GM23338 (cell line): ENCODE measurements around the gene APOBEC3A. TPM values are rescaled to one million over a fixed set of nuclear protein-coding genes. Genes with fewer than 3 reads are reported as not detected.

Source experiments
- ATAC-seq: fragments of 200-7000 bp; cut with Tn5 transposase; 3 replicates; pipeline ENCODE4 v1.9.1; 2020
- DNase-seq: peaks from one replicate; pipeline ENCODE4 v3.0.0-alpha.2; 2015; ENCODE audit warnings: low spot score
- H2AFZ ChIP-seq: fragments of 200-600 bp; sonication (generic); 2 replicates; pipeline ENCODE4 v1.8.0; 2016; ENCODE audit warnings: antibody characterized with exemption, mild to moderate bottlenecking, moderate library complexity
- H3F3A ChIP-seq: fragments of 200-600 bp; sonication (generic); replicated peaks from 2 replicates; pipeline ENCODE4 v1.8.0; 2017; ENCODE audit warnings: antibody characterized with exemption, mixed run types, low read depth
- H3K27ac ChIP-seq: fragments of 200-600 bp; sonication (generic); 2 replicates; pipeline ENCODE4 v1.6.1; 2016; ENCODE audit warnings: low read depth
- H3K27me3 ChIP-seq: fragments of 200-600 bp; sonication (generic); 2 replicates; pipeline ENCODE4 v1.8.0; 2016; ENCODE audit warnings: mild to moderate bottlenecking, mixed run types, moderate library complexity; ENCODE audit not compliant: insufficient read depth
- H3K36me3 ChIP-seq: fragments of 200-600 bp; sonication (generic); 2 replicates; pipeline ENCODE4 v1.8.0; 2016; ENCODE audit warnings: mild to moderate bottlenecking; ENCODE audit not compliant: insufficient read depth
- H3K4me1 ChIP-seq: fragments of 200-600 bp; sonication (generic); 2 replicates; pipeline ENCODE4 v1.8.0; 2016; ENCODE audit warnings: mild to moderate bottlenecking, moderate library complexity; ENCODE audit not compliant: insufficient read depth
- H3K4me2 ChIP-seq: fragments of 200-600 bp; sonication (generic); 2 replicates; pipeline ENCODE4 v1.7.1; 2017; ENCODE audit warnings: mixed run types
- H3K4me3 ChIP-seq: fragments of 200-600 bp; sonication (generic); 2 replicates; pipeline ENCODE4 v1.6.1; 2016; ENCODE audit warnings: mixed run types
- H3K79me2 ChIP-seq: fragments of 200-600 bp; sonication (generic); replicated peaks from 2 replicates; pipeline ENCODE4 v1.8.0; 2017; ENCODE audit warnings: mild to moderate bottlenecking; ENCODE audit not compliant: insufficient read depth
- H3K9me2 ChIP-seq: fragments of 200-600 bp; sonication (generic); 2 replicates; pipeline ENCODE4 v1.8.0; 2017; ENCODE audit not compliant: insufficient read depth
- H4K20me1 ChIP-seq: fragments of 200-600 bp; sonication (generic); replicated peaks from 2 replicates; pipeline ENCODE4 v1.8.0; 2017; ENCODE audit warnings: mild to moderate bottlenecking; ENCODE audit not compliant: insufficient read depth
- H3K27ac Mint-ChIP-seq: 2 replicates; pipeline ENCODE4 v1.8.0; 2020; ENCODE audit warnings: inconsistent platforms, mild to moderate bottlenecking, moderate library complexity, mixed read lengths
- H3K27me3 Mint-ChIP-seq: 3 replicates; pipeline ENCODE4 v1.8.0; 2022; ENCODE audit warnings: low read depth, mild to moderate bottlenecking, moderate library complexity, mixed read lengths, inconsistent platforms; ENCODE audit not compliant: insufficient read depth, poor library complexity
- H3K36me3 Mint-ChIP-seq: 3 replicates; pipeline ENCODE4 v1.8.0; 2021; ENCODE audit warnings: low read depth, mild to moderate bottlenecking, inconsistent platforms, moderate library complexity, mixed read lengths
- H3K4me1 Mint-ChIP-seq: 3 replicates; pipeline ENCODE4 v1.8.0; 2020; ENCODE audit warnings: mild to moderate bottlenecking, inconsistent platforms, mixed read lengths
- H3K4me3 Mint-ChIP-seq: 3 replicates; pipeline ENCODE4 v1.8.0; 2021; ENCODE audit warnings: moderate library complexity, mild to moderate bottlenecking, inconsistent platforms, mixed read lengths
- H3K9me3 Mint-ChIP-seq: 3 replicates; pipeline ENCODE4 v1.8.0; 2020; ENCODE audit warnings: moderate library complexity, mild to moderate bottlenecking, inconsistent platforms, mixed read lengths
- CREB1 ChIP-seq: fragments of 250-450 bp; sonication (Bioruptor Pico); IDR thresholded peaks from 2 replicates; pipeline ENCODE4 v1.5.0; 2020; ENCODE audit warnings: low read depth, mild to moderate bottlenecking, moderate library complexity
- CTCF ChIP-seq, 2 experiments: fragments of 200-600 bp in 1 of 2; sonication (generic) in 1 of 2; conservative IDR thresholded peaks; 2 replicates each; pipeline versions ENCODE4 v1.5.1 to v1.6.1; 2016 to 2017; ENCODE audit warnings: antibody characterized with exemption in 2 of 2, low read depth in 2 of 2, mild to moderate bottlenecking in 2 of 2, moderate library complexity in 1 of 2
- ETS1 ChIP-seq: IDR thresholded peaks from 2 replicates; pipeline ENCODE4 v1.6.1; 2016; ENCODE audit warnings: antibody characterized with exemption
- EZH2 ChIP-seq: fragments of 200-600 bp; sonication (generic); IDR thresholded peaks from one replicate; pipeline ENCODE4 v1.8.0; 2017; ENCODE audit warnings: antibody characterized with exemption, mild to moderate bottlenecking, low read depth; ENCODE audit not compliant: unreplicated experiment
- EZH2phosphoT487 ChIP-seq: fragments of 200-600 bp; sonication (generic); IDR thresholded peaks from one replicate; pipeline ENCODE4 v1.8.1; 2018; ENCODE audit warnings: antibody characterized with exemption; ENCODE audit not compliant: unreplicated experiment
- JUNB ChIP-seq: IDR thresholded peaks from one replicate; pipeline ENCODE4 v1.6.1; 2016; ENCODE audit warnings: antibody characterized with exemption; ENCODE audit not compliant: unreplicated experiment
- NANOG ChIP-seq: IDR thresholded peaks from 2 replicates; pipeline ENCODE4 v1.6.1; 2016; ENCODE audit warnings: antibody characterized with exemption, borderline replicate concordance
- POLR2AphosphoS5 ChIP-seq: IDR thresholded peaks from 2 replicates; pipeline ENCODE4 v1.6.1; 2016; ENCODE audit warnings: antibody characterized with exemption, low read depth
- REST ChIP-seq: IDR thresholded peaks from one replicate; pipeline ENCODE4 v1.6.1; 2018; ENCODE audit warnings: antibody characterized with exemption; ENCODE audit not compliant: unreplicated experiment
- STAT1 ChIP-seq: IDR thresholded peaks from one replicate; pipeline ENCODE4 v1.6.1; 2016; ENCODE audit warnings: antibody characterized with exemption; ENCODE audit not compliant: unreplicated experiment
- ZNF114 ChIP-seq: fragments of 250-450 bp; sonication (Bioruptor Pico); IDR thresholded peaks from 2 replicates; pipeline ENCODE4 v1.5.0; 2020; ENCODE audit warnings: mild to moderate bottlenecking, moderate library complexity
- ZNF331 ChIP-seq: fragments of 250-450 bp; sonication (Bioruptor Pico); IDR thresholded peaks from 2 replicates; pipeline ENCODE4 v1.5.0; 2020; ENCODE audit warnings: low read depth, mild to moderate bottlenecking, moderate library complexity
- ZNF462 ChIP-seq: fragments of 250-450 bp; sonication (Bioruptor Pico); IDR thresholded peaks from 2 replicates; pipeline ENCODE4 v1.5.0; 2020; ENCODE audit warnings: mild to moderate bottlenecking, moderate library complexity
- polyA plus RNA-seq: library from polyadenylated mRNA; unstranded; fragments of >200 nt; fragmentation: Nextera tagmentation; extraction: Ambion mirVana; gene quantifications from 2 replicates; pipeline ENCODE4 v1.2.1, GENCODE V29; 2016
- total RNA-seq: library from RNA; depleted of rRNA; stranded (reverse); fragments of >200 nt; shearing (Covaris generic); gene quantifications from 2 replicates; pipeline ENCODE4 v1.2.3, GENCODE V29; 2014

The APOBEC3A gene
- total and polyA plus RNA-seq, 2 experiments from 2014 or later, result 0.21 TPM; not detected in 1

GRCh38 chr22:38937541-38937940, 19.9 kb upstream of the APOBEC3A start:
- H3K4me1 Mint-ChIP-seq, result 0 out of 3 replicates have a peak, but pooled peaks cover 5% of the 10 kb centered on the region
- no peaks in the 10 kb centered on the region for H3K4me1 ChIP-seq
- H3K27ac Mint-ChIP-seq, result no peak overlapping the region
- no peak overlapping the region for H2AFZ ChIP-seq
- H3K27me3 Mint-ChIP-seq, result peaks cover 8% of the 10 kb centered on the region
- H3K4me3 Mint-ChIP-seq, result no peak overlapping the region
- no peaks in the 10 kb centered on the region; the same call in 2 of the 3 replicates for H3K9me3 Mint-ChIP-seq
- no peaks in the 10 kb centered on the region for H3F3A ChIP-seq
- H3K4me2 ChIP-seq, result no peak overlapping the region
- no peak for ATAC-seq
- no peaks in the 10 kb centered on the region for H4K20me1 ChIP-seq
- H3K36me3 Mint-ChIP-seq, result no peaks in the 10 kb centered on the region
- H3K36me3 ChIP-seq, result no peaks in the 10 kb centered on the region
- H3K27me3 ChIP-seq, result no peaks in the 10 kb centered on the region
- no peak for DNase-seq
- H3K9me2 ChIP-seq, result no peaks in the 10 kb centered on the region
- TF ChIP-seq EZH2phosphoT487 (no peak), CTCF (conservative IDR thresholded peaks at IDR 0.05; ENCODE audit: low read depth in 2 of 2) (no peak), ZNF114 (CRISPR knock-in tag) (no peak), ETS1 (no peak), JUNB (no peak), NANOG (no peak), POLR2AphosphoS5 (no peak), ZNF331 (CRISPR knock-in tag) (no peak), REST (no peak), EZH2 (no peak), STAT1 (no peak), ZNF462 (CRISPR knock-in tag) (no peak), CREB1 (CRISPR knock-in tag) (no peak)
- H3K79me2 ChIP-seq, result no peaks in the 10 kb centered on the region
- no peak overlapping the region for H3K27ac ChIP-seq
- no peak overlapping the region for H3K4me3 ChIP-seq
